Keratinocyte (primary cell): ENCODE data around the gene SYT8. TPM values are rescaled to one million over a fixed set of nuclear protein-coding genes. Genes with fewer than 3 reads are reported as not detected.

Source experiments
- DNase-seq: peaks from one replicate; pipeline ENCODE4 v3.0.0-alpha.2; 2011; ENCODE audit warnings: low read depth, missing footprints, low spot score
- FAIRE-seq: peaks from 2 replicates; lab custom pipeline; 2011; peaks lifted over from hg19 to GRCh38; lab: Jason Lieb, UNC
- H2AFZ ChIP-seq: 2 replicates; pipeline ENCODE4 v1.6.0; 2012; ENCODE audit warnings: low read length, control low read depth, inconsistent platforms; ENCODE audit not compliant: control insufficient read depth
- H3K27ac ChIP-seq: 2 replicates; pipeline ENCODE4 v1.5.1; 2011; ENCODE audit warnings: low read length; ENCODE audit not compliant: control insufficient read depth, insufficient read depth
- H3K27me3 ChIP-seq: 3 replicates; pipeline ENCODE4 v1.6.0; 2011; ENCODE audit warnings: low read length; ENCODE audit not compliant: control insufficient read depth, insufficient read depth; ENCODE audit errors: extremely low read depth
- H3K36me3 ChIP-seq, 2 experiments: 2 replicates in 1 of 2; 3 replicates in 1 of 2; pipeline ENCODE4 v1.5.1; 2011; ENCODE audit warnings: low read length in 2 of 2, mild to moderate bottlenecking in 1 of 2; ENCODE audit not compliant: control insufficient read depth in 2 of 2, insufficient read depth in 2 of 2; ENCODE audit errors: extremely low read depth in 1 of 2
- H3K4me1 ChIP-seq: 3 replicates; pipeline ENCODE4 v1.5.1; 2011; ENCODE audit warnings: low read length; ENCODE audit not compliant: control insufficient read depth, insufficient read depth; ENCODE audit errors: extremely low read depth
- H3K4me2 ChIP-seq: 3 replicates; pipeline ENCODE4 v1.6.0; 2011; ENCODE audit warnings: low read depth, low read length; ENCODE audit not compliant: control insufficient read depth, insufficient read depth; ENCODE audit errors: extremely low read depth
- H3K4me3 ChIP-seq, 3 experiments: fragments of 200-600 bp in 1 of 3; sonication (generic) in 1 of 3; 2 replicates in 2 of 3; 3 replicates in 1 of 3; pipeline ENCODE4 v1.5.1; 2011 to 2016; ENCODE audit warnings: low read length in 3 of 3, mild to moderate bottlenecking in 3 of 3, control low read depth in 2 of 3, inconsistent platforms in 1 of 3, low read depth in 1 of 3, mixed read lengths in 1 of 3, mixed run types in 1 of 3, moderate library complexity in 1 of 3; ENCODE audit not compliant: control insufficient read depth in 2 of 3, insufficient read depth in 2 of 3; ENCODE audit errors: extremely low read depth in 1 of 3
- H3K79me2 ChIP-seq: 2 replicates; pipeline ENCODE4 v1.6.0; 2012; ENCODE audit warnings: low read length; ENCODE audit not compliant: control insufficient read depth, insufficient read depth
- H3K9ac ChIP-seq: 3 replicates; pipeline ENCODE4 v1.6.0; 2011; ENCODE audit warnings: low read length; ENCODE audit not compliant: control insufficient read depth, insufficient read depth; ENCODE audit errors: extremely low read depth
- H3K9me1 ChIP-seq: 3 replicates; pipeline ENCODE4 v1.6.0; 2011; ENCODE audit warnings: low read length; ENCODE audit not compliant: control insufficient read depth, insufficient read depth; ENCODE audit errors: extremely low read depth
- H3K9me3 ChIP-seq: 2 replicates; pipeline ENCODE4 v1.5.1; 2012; ENCODE audit warnings: low read depth, low read length; ENCODE audit not compliant: control insufficient read depth
- H4K20me1 ChIP-seq: 3 replicates; pipeline ENCODE4 v1.6.0; 2011; ENCODE audit warnings: low read length; ENCODE audit not compliant: control insufficient read depth, insufficient read depth; ENCODE audit errors: extremely low read depth
- EZH2 ChIP-seq: IDR thresholded peaks from one replicate; pipeline ENCODE4 v1.6.1; 2012; ENCODE audit warnings: inconsistent platforms, mild to moderate bottlenecking, low read length, moderate library complexity
- dilution Hi-C: fragments of 300-500 bp; cut with MboI; formaldehyde crosslinking; loops from one replicate; pipeline ENCODE4 v1.7.0; 2020; ENCODE audit warnings: low sequenced_read_pairs; ENCODE audit not compliant: extremely low pct_ligation_motif_present
- polyA plus RNA-seq, 5 experiments: library from polyadenylated mRNA; depleted of rRNA in 3 of 5; stranded (reverse) in 3 of 5; stranded (forward) in 1 of 5; unstranded in 1 of 5; fragments of >200 nt; gene quantifications; 1 replicate in 1 of 5; 2 replicates in 3 of 5; 3 replicates in 1 of 5; pipeline versions ENCODE4 v1.2.1 to v1.2.3, GENCODE V29; 2011 to 2012; ENCODE audit warnings: missing spikeins in 2 of 5, low read depth in 1 of 5, low replicate concordance in 1 of 5
- TF ChIP-seq, protein P1 (sequence below), 3 experiments: IDR thresholded peaks in 1 of 3; conservative IDR thresholded peaks in 1 of 3; optimal IDR thresholded peaks in 1 of 3; 2 replicates in 2 of 3; 3 replicates in 1 of 3; pipeline versions ENCODE3 to v1.5.1; 2011; ENCODE audit warnings: low read length in 3 of 3, mild to moderate bottlenecking in 3 of 3, moderate library complexity in 2 of 3, control low read depth in 1 of 3, inconsistent platforms in 1 of 3; ENCODE audit not compliant: insufficient read depth in 2 of 3; ENCODE audit errors: extremely low read depth in 1 of 3

The SYT8 gene
- polyA plus RNA-seq, 1 donor (not counting 4 experiments of a cell fraction or from before 2014, with no cell fraction given): 19.3 TPM

- H3K4me3 ChIP-seq: no peak overlapping the region
- no peak overlapping the region for H3K4me2 ChIP-seq
- no peaks in the 10 kb centered on the region for H3K9me1 ChIP-seq
- H3K9me3 ChIP-seq: no peaks in the 10 kb centered on the region
- H3K27me3 ChIP-seq: peaks cover 6% of the 10 kb centered on the region
- DNase-seq (no peak), FAIRE-seq (no peak)
- no peaks in the 10 kb centered on the region for H3K79me2 ChIP-seq
- TF ChIP-seq, protein P1, sequence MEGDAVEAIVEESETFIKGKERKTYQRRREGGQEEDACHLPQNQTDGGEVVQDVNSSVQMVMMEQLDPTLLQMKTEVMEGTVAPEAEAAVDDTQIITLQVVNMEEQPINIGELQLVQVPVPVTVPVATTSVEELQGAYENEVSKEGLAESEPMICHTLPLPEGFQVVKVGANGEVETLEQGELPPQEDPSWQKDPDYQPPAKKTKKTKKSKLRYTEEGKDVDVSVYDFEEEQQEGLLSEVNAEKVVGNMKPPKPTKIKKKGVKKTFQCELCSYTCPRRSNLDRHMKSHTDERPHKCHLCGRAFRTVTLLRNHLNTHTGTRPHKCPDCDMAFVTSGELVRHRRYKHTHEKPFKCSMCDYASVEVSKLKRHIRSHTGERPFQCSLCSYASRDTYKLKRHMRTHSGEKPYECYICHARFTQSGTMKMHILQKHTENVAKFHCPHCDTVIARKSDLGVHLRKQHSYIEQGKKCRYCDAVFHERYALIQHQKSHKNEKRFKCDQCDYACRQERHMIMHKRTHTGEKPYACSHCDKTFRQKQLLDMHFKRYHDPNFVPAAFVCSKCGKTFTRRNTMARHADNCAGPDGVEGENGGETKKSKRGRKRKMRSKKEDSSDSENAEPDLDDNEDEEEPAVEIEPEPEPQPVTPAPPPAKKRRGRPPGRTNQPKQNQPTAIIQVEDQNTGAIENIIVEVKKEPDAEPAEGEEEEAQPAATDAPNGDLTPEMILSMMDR (optimal IDR thresholded peaks at IDR 0.05 in 1 of 3, IDR thresholded peaks at IDR 0.05 in 1 of 3, conservative IDR thresholded peaks at IDR 0.05 in 1 of 3; ENCODE audit: extremely low read depth in 1 of 3, insufficient read depth in 2 of 3, low read length in 3 of 3): no peak
- no peak for TF ChIP-seq EZH2
- H3K4me1 ChIP-seq: peaks cover 21% of the 10 kb centered on the region
- no peaks in the 10 kb centered on the region for H3K36me3 ChIP-seq
- dilution Hi-C loops: no loop called here
- H2AFZ ChIP-seq: no peak overlapping the region
- no peak overlapping the region for H3K9ac ChIP-seq
- no peaks in the 10 kb centered on the region for H4K20me1 ChIP-seq
- no peak overlapping the region for H3K27ac ChIP-seq
Measured at GRCh38 chr11:1878137-1879031, 43.6 kb downstream of the SYT8 start.

DNA sequence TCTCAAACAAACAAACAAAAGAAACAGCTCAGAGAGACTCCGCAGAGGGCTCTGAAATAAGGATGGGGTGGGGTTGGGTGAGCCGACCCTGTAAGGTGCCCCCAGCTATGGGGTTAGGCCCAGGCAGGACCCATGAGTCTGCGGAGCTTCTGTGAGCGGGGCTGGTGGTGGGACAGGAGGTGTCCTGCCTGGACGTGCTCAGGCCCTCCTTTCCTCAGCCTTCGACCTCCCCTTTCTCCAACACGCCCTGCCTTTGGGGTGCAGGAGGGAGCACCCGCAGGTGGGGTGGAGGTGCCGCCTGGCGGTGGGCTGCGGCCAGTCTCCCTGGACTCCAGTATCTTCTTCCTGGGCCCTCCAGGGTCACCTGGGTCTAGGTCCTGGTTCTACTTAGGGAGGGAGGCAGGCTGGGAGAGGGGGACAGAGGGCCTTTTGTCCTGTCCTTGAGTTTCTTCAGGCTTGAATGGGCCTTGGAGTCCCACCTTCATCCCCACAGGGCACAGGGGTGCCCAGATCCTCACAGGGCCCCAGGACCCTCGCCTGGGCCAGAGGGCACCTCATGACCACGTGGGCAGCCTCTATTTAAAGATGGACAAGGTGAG, 44.7 kb downstream of the SYT8 start:
- Histone ChIP-seq H4K20me1 (no peaks in the 10 kb centered on the region), H3K27ac (no peak overlapping the region), H3K27me3 (peaks cover 6% of the 10 kb centered on the region), H3K4me2 (no peak overlapping the region), H3K4me3 (no peak overlapping the region), H3K9me3 (no peaks in the 10 kb centered on the region), H2AFZ (no peak overlapping the region), H3K9ac (no peak overlapping the region), H3K36me3 (no peaks in the 10 kb centered on the region), H3K79me2 (no peaks in the 10 kb centered on the region), H3K9me1 (no peaks in the 10 kb centered on the region), H3K4me1 (peaks cover 19% of the 10 kb centered on the region)
- FAIRE-seq (no peak), DNase-seq (no peak)
- TF ChIP-seq, protein P1 (optimal IDR thresholded peaks at IDR 0.05 in 1 of 3, IDR thresholded peaks at IDR 0.05 in 1 of 3, conservative IDR thresholded peaks at IDR 0.05 in 1 of 3; ENCODE audit: extremely low read depth in 1 of 3, insufficient read depth in 2 of 3, low read length in 3 of 3): peak in 2 of 3 experiments; percentile 43 to 64
- no peak for TF ChIP-seq EZH2
- dilution Hi-C loops: no loop called here
